HS-5 (cell line): ENCODE results near the gene ZXDC.

Experiments
- DNase-seq: peaks from one replicate; pipeline ENCODE4 v3.0.0-alpha.2; 2012; ENCODE audit warnings: low read depth

ZXDC gene

GRCh38 chr3:126415661-126416591 lies 59.8 kb downstream of the ZXDC start:
- DNase-seq, result no peak

- no peak for DNase-seq
Observed at GRCh38 chr3:126414961-126415660, 60.6 kb downstream of the ZXDC start.

DNA sequence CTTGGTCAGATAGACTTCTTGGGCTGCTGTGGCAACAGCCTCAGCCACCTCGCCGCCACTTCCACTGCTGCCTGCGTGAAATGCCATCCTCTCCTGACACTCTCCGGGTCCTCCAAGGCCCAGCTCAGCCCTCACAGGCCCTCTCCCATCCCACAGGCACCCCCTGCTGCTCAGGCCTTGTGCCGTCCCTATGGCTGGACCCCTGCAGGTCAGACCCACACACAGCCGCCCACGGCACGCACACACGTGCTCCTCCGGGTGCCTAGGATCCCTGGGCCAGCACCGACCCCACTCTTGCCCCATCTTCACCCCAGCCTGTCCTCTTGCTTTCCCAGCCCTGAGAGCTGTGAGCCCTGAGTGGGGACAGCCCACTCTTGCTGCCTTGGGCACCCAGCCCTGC lies 61.3 kb downstream of the ZXDC start:
- no peak for DNase-seq

- DNase-seq, result no peak
Observed at GRCh38 chr3:126413693-126414080, 62.0 kb downstream of the ZXDC start.

GRCh38 chr3:126412841-126413692 lies 62.6 kb downstream of the ZXDC start:
- DNase-seq, result no peak

- DNase-seq, result no peak
Observed at GRCh38 chr3:126408099-126408498, 67.6 kb downstream of the ZXDC start.

GRCh38 chr3:126407412-126408044 lies 68.2 kb downstream of the ZXDC start:
- no peak for DNase-seq

GRCh38 chr3:126406389-126407296 lies 69.0 kb downstream of the ZXDC start:
- DNase-seq, result no peak

DNA sequence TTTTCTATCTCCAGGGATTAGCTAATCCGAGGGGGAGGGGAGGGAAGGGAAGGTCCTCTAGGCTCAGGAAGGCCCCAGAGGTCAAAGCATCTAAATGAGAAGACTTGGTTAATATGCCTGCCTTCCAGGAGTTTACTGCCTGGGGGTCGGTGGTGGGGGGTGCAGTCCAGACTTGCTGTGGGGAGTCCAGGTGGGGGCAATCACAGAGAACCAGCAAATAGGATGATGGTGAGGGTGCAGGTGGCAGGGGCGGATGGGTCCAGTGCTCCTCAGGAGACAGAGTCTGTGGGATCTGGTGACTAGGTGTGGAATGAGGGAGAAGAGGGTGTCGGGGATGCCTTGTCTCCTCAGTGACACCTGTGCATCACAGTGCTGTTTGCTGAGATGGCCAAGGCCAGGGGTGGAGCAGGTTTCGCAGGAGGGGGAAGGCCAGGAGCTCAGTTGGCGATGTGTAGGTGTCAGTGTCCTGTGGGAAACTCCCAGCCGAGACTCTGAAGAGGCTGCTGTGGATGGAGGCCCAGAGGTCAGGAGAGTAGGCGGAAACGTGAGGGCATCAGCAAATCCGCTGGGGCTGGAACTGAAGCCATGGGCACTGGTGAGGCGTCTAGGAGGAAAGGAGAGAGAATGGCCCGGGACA lies 72.9 kb downstream of the ZXDC start:
- no peak for DNase-seq

GRCh38 chr3:126402178-126402577 lies 73.5 kb downstream of the ZXDC start:
- DNase-seq, result no peak

GRCh38 chr3:126401611-126402160 lies 74.0 kb downstream of the ZXDC start:
- no peak for DNase-seq

- no peak for DNase-seq
Observed at GRCh38 chr3:126399756-126400155, 75.9 kb downstream of the ZXDC start.

- DNase-seq, result no peak
Observed at GRCh38 chr3:126399351-126399735, 76.3 kb downstream of the ZXDC start.

DNA sequence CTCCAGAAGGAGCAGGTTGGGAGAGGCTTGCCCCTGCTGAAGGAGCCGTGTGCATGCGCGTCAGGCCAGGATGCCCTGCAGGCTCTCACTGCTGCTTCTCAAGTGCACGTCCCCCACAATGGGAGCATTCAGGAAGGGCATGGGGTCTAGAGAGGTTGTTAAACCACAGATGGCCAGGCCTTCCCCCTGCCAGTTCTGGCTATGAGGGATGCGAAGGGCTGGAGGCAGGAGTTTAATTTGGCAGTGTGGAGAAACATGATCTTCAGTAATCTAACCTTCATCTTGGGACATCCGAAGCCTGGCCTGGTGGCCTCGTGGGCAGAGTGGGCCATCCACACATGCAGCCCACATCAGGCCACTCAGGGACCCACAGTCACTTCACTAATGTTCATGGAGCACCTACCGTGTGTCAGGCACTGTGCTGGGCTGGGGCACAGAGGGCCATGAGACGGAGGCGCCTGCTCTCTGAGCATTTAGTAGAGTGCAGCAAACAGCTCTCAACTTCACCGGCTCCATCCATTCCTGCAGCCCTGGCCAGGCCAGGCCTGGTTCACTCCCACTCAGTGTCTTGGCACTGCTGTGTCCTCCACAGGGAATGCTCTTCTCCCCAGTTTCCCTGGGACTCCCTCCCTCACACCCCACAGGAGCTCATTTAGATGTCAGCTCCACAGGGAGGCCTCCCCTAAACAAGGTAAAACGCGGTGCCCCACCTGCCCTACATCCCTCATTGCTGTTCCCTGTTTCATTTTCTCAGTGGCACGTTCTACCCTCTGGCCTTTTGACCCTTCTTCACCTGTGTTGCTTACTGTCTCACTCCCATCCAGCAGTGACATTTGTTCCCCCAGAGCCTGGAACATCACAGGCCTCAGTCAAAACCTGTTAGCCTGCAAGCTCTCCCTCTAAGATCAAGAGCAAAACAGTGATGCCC lies 77.0 kb downstream of the ZXDC start:
- no peak for DNase-seq

DNA sequence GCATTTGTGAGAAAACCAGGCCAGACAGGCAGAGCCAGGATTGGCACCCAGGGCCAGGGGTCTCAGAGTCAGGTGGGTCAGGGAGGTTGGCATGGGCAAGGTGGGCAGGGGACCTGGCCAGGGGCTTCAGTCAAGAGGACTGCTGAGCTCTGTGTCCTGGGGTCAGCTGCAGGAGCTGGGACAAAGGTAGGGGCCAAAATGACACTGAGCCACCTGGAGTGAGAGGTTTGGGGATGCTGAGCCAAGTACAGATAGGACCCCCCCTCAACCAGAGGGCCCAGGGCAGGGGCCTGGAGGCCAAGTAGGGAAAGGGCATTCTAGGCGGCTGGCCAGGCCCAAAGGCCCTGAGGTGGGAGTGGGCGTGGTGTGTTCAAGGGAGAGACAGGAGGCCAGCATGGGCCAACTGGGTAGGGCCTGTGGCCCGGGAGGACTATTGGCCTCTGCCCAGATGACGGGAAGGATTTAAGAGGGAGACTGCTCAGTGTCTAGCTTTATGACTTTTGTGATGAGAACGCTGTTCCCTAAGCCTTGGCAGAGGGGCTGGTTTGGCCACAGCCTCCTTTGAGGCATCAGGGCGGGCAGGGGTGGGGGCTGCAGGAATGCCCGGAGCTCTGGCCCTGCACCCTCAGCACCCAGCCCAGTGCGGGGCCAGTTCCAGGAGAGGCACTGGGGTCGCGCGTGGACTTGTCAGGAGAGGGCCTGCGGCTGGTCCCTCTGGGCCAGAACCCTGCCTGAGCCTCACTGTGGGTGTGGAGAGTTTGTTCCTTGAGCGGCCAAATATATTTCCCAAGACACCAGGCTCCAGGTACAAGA lies 77.9 kb downstream of the ZXDC start:
- DNase-seq, result no peak

- DNase-seq, result no peak
Observed at GRCh38 chr3:126396536-126396935, 79.2 kb downstream of the ZXDC start.

- DNase-seq, result no peak
Observed at GRCh38 chr3:126395846-126396513, 79.7 kb downstream of the ZXDC start.

- DNase-seq, result no peak
Observed at GRCh38 chr3:126394977-126395321, 80.7 kb downstream of the ZXDC start.
